Astrocyte (in vitro differentiated cells and primary cell): Measurements from ENCODE around the gene ALKBH2. TPM values are rescaled to one million over a fixed set of nuclear protein-coding genes. Genes with fewer than 3 reads are reported as not detected.

Experiments
- DNase-seq: peaks from one replicate; pipeline ENCODE4 v3.0.0-alpha.2; 2010; ENCODE audit warnings: low read depth
- FAIRE-seq: peaks from 2 replicates; lab custom pipeline; 2011; peaks lifted over from hg19 to GRCh38; lab: Jason Lieb, UNC
- H2AFZ ChIP-seq: 2 replicates; pipeline ENCODE4 v1.6.0; 2012; ENCODE audit warnings: low read depth, low read length, inconsistent platforms
- H3K27ac ChIP-seq: 2 replicates; pipeline ENCODE4 v1.5.1; 2011; ENCODE audit warnings: low read depth, low read length, inconsistent platforms
- H3K27me3 ChIP-seq: 2 replicates; pipeline ENCODE4 v1.6.0; 2011; ENCODE audit warnings: low read length, inconsistent platforms; ENCODE audit not compliant: insufficient read depth
- H3K36me3 ChIP-seq: 2 replicates; pipeline ENCODE4 v1.5.1; 2011; ENCODE audit warnings: low read length, inconsistent platforms; ENCODE audit not compliant: insufficient read depth
- H3K4me1 ChIP-seq: 2 replicates; pipeline ENCODE4 v1.5.1; 2011; ENCODE audit warnings: low read length, inconsistent platforms; ENCODE audit not compliant: insufficient read depth
- H3K4me2 ChIP-seq: 2 replicates; pipeline ENCODE4 v1.6.0; 2012; ENCODE audit warnings: low read length, inconsistent platforms
- H3K4me3 ChIP-seq: 2 replicates; pipeline ENCODE4 v1.5.1; 2011; ENCODE audit warnings: low read depth, mild to moderate bottlenecking, low read length, inconsistent platforms; ENCODE audit not compliant: insufficient read depth
- H3K79me2 ChIP-seq: 2 replicates; pipeline ENCODE4 v1.6.0; 2012; ENCODE audit warnings: mild to moderate bottlenecking, low read length, inconsistent platforms; ENCODE audit not compliant: insufficient read depth
- H3K9ac ChIP-seq: 2 replicates; pipeline ENCODE4 v1.6.0; 2012; ENCODE audit warnings: mild to moderate bottlenecking, low read length, inconsistent platforms
- H3K9me3 ChIP-seq: 2 replicates; pipeline ENCODE4 v1.5.1; 2012; ENCODE audit warnings: low read depth, mild to moderate bottlenecking, low read length, inconsistent platforms; ENCODE audit not compliant: insufficient read depth
- H4K20me1 ChIP-seq: 2 replicates; pipeline ENCODE4 v1.6.0; 2012; ENCODE audit warnings: low read length, inconsistent platforms; ENCODE audit not compliant: insufficient read depth
- H3K27ac Mint-ChIP-seq: one replicate; pipeline ENCODE4 v1.8.0; 2021; ENCODE audit warnings: mild to moderate bottlenecking, mixed read lengths; ENCODE audit not compliant: unreplicated experiment
- H3K27me3 Mint-ChIP-seq: one replicate; pipeline ENCODE4 v1.8.0; 2021; ENCODE audit warnings: low read depth, mixed read lengths; ENCODE audit not compliant: unreplicated experiment
- H3K36me3 Mint-ChIP-seq: one replicate; pipeline ENCODE4 v1.8.0; 2021; ENCODE audit warnings: low read depth, mixed read lengths; ENCODE audit not compliant: unreplicated experiment
- H3K4me1 Mint-ChIP-seq: one replicate; pipeline ENCODE4 v1.8.0; 2021; ENCODE audit warnings: low read depth, mixed read lengths; ENCODE audit not compliant: unreplicated experiment
- H3K4me3 Mint-ChIP-seq: one replicate; pipeline ENCODE4 v1.8.0; 2021; ENCODE audit warnings: mild to moderate bottlenecking, moderate library complexity, mixed read lengths; ENCODE audit not compliant: unreplicated experiment
- H3K9me3 Mint-ChIP-seq: one replicate; pipeline ENCODE4 v1.8.0; 2021; ENCODE audit warnings: mild to moderate bottlenecking, mixed read lengths; ENCODE audit not compliant: unreplicated experiment
- EZH2 ChIP-seq: IDR thresholded peaks from 2 replicates; pipeline ENCODE4 v1.6.1; 2012; ENCODE audit warnings: mild to moderate bottlenecking, low read length, inconsistent platforms; ENCODE audit not compliant: insufficient read depth
- total RNA-seq: library from RNA; stranded (reverse); gene quantifications from 2 replicates; pipeline ENCODE4 v1.2.1, GENCODE V29; 2021
- TF ChIP-seq, protein P1 (sequence below): IDR thresholded peaks from 2 replicates; pipeline ENCODE4 v1.5.1; 2011; ENCODE audit warnings: low read depth, mild to moderate bottlenecking, inconsistent platforms, low read length, moderate library complexity; ENCODE audit not compliant: insufficient read depth

Gene ALKBH2
- total RNA-seq, 1 donor from 2014 or later, result 5.1 TPM

GRCh38 chr12:109134186-109134917 lies 41.1 kb upstream of the ALKBH2 start:
- Mint-ChIP-seq H3K9me3 (peaks cover 5% of the 10 kb centered on the region), H3K4me3 (no peak overlapping the region), H3K27ac (no peak overlapping the region), H3K4me1 (no peaks in the 10 kb centered on the region), H3K36me3 (peaks cover 3% of the 10 kb centered on the region), H3K27me3 (peaks cover 35% of the 10 kb centered on the region)
- Histone ChIP-seq H3K4me2 (no peak overlapping the region), H3K4me1 (no peaks in the 10 kb centered on the region), H3K79me2 (no peaks in the 10 kb centered on the region), H3K27me3 (no peaks in the 10 kb centered on the region), H3K4me3 (no peak overlapping the region), H2AFZ (no peak overlapping the region), H3K27ac (no peak overlapping the region), H4K20me1 (no peaks in the 10 kb centered on the region), H3K36me3 (no peaks in the 10 kb centered on the region), H3K9me3 (no peaks in the 10 kb centered on the region), H3K9ac (no peak overlapping the region)
- DNase-seq (no peak), FAIRE-seq (no peak)
- TF ChIP-seq EZH2, result no peak
- TF ChIP-seq, protein P1, sequence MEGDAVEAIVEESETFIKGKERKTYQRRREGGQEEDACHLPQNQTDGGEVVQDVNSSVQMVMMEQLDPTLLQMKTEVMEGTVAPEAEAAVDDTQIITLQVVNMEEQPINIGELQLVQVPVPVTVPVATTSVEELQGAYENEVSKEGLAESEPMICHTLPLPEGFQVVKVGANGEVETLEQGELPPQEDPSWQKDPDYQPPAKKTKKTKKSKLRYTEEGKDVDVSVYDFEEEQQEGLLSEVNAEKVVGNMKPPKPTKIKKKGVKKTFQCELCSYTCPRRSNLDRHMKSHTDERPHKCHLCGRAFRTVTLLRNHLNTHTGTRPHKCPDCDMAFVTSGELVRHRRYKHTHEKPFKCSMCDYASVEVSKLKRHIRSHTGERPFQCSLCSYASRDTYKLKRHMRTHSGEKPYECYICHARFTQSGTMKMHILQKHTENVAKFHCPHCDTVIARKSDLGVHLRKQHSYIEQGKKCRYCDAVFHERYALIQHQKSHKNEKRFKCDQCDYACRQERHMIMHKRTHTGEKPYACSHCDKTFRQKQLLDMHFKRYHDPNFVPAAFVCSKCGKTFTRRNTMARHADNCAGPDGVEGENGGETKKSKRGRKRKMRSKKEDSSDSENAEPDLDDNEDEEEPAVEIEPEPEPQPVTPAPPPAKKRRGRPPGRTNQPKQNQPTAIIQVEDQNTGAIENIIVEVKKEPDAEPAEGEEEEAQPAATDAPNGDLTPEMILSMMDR, result peak; percentile 30

DNA sequence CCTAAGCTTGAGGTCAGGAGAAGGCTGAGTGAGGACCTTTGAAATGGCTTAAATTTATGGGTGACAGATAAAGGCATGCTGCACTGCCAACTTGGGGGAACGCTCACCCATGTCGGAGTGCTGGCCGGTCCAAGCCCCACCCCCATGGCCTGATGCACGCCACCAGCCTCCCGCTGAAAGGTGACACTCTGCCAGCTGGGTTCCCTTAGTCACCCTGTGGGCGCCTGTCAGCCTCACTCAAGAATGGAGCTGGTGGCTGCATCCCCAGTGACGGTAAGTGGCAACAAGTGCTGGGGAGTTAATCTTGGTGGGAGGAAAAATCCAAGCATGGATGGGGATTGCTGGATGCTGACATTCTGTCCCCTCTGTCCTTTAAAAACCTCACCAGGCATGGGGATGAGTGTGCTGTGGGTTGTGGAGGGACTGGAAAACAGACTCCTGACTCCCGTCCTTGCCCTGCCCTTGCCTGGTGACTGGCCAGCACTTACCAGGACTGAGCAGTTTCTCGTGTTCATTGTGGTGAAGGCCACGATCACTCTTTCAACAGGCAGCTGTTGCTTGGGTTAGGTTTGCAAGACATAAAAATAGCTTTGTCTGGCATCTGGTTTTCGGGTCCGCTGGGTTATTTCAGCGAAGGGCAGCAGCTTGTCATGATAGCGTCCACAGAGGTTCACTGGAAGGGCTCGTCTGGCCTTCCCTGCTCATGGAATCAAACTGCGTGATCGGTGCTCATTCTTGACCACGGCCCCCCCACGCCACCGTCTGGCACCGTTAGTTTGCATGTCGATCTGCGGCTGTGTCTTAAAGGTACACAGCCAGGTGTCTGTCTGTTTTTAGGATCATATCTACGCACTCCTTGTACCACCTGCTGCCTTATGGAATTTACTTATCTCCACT lies 38.1 kb upstream of the ALKBH2 start:
- Histone ChIP-seq H2AFZ (no peak overlapping the region), H3K79me2 (no peaks in the 10 kb centered on the region), H3K36me3 (no peaks in the 10 kb centered on the region), H3K27me3 (no peaks in the 10 kb centered on the region), H3K4me1 (no peaks in the 10 kb centered on the region), H3K27ac (no peak overlapping the region), H3K9ac (no peak overlapping the region), H4K20me1 (no peaks in the 10 kb centered on the region), H3K4me3 (no peak overlapping the region), H3K9me3 (no peaks in the 10 kb centered on the region), H3K4me2 (no peak overlapping the region)
- no peak overlapping the region for H3K27ac Mint-ChIP-seq
- no peak for TF ChIP-seq EZH2
- TF ChIP-seq, protein P1, result no peak
- H3K4me3 Mint-ChIP-seq, result no peak overlapping the region
- FAIRE-seq (no peak), DNase-seq (no peak)
- H3K4me1 Mint-ChIP-seq, result no peaks in the 10 kb centered on the region
- peaks cover 5% of the 10 kb centered on the region for H3K9me3 Mint-ChIP-seq
- H3K36me3 Mint-ChIP-seq, result peaks cover 3% of the 10 kb centered on the region
- peaks cover 31% of the 10 kb centered on the region for H3K27me3 Mint-ChIP-seq
